Endothelial cell of umbilical vein (primary cell): ENCODE measurements around the gene DNASE1L1. TPM values are rescaled to one million over a fixed set of nuclear protein-coding genes. Genes with fewer than 3 reads are reported as not detected.

Source experiments
- BruUV-seq: library from RNA; stranded (reverse); fragments of 400-500 nt; replicated peaks from 2 replicates; lab custom pipeline; 2021; lab: Mats Ljungman, UMichigan
- CTCF ChIA-PET: fragments of 300-600, 350-600 bp; sonication (Branson Sonifier 250); formaldehyde crosslinking; loops from one replicate; lab custom pipeline; 2021; ENCODE audit warnings: antibody characterized with exemption, inconsistent platforms; lab: Charles Lee
- POLR2A ChIA-PET: fragments of 300-600, 350-600 bp; sonication (Branson Sonifier 250); formaldehyde crosslinking; loops from one replicate; lab custom pipeline; 2021; ENCODE audit warnings: antibody characterized with exemption, inconsistent platforms; lab: Charles Lee
- DNase-seq: peaks from one replicate; pipeline ENCODE4 v3.0.0-alpha.2; 2011; ENCODE audit warnings: low read depth, low spot score
- FAIRE-seq: peaks from 2 replicates; lab custom pipeline; 2011; peaks lifted over from hg19 to GRCh38; lab: Jason Lieb, UNC
- H2AFZ ChIP-seq: 2 replicates; pipeline ENCODE4 v1.6.0; 2012; ENCODE audit warnings: low read depth, low read length, control low read depth, inconsistent platforms
- H3K27ac ChIP-seq: 2 replicates; pipeline ENCODE4 v1.5.1; 2011; ENCODE audit warnings: low read depth, mild to moderate bottlenecking, control low read depth, low read length, moderate library complexity; ENCODE audit not compliant: insufficient read depth
- H3K27me3 ChIP-seq, 2 experiments: 2 replicates each; pipeline versions ENCODE4 v1.6.0 to v1.6.1; 2011; ENCODE audit warnings: low read length in 2 of 2, mixed read lengths in 1 of 2; ENCODE audit not compliant: control insufficient read depth in 2 of 2, insufficient read depth in 2 of 2
- H3K36me3 ChIP-seq, 2 experiments: 2 replicates in 1 of 2; 3 replicates in 1 of 2; pipeline ENCODE4 v1.5.1; 2011; ENCODE audit warnings: low read length in 2 of 2, mild to moderate bottlenecking in 1 of 2, moderate library complexity in 1 of 2; ENCODE audit not compliant: control insufficient read depth in 2 of 2, insufficient read depth in 2 of 2; ENCODE audit errors: extremely low read depth in 1 of 2
- H3K4me1 ChIP-seq: 3 replicates; pipeline ENCODE4 v1.5.1; 2011; ENCODE audit warnings: mild to moderate bottlenecking, low read length; ENCODE audit not compliant: control insufficient read depth, insufficient read depth; ENCODE audit errors: extremely low read depth
- H3K4me2 ChIP-seq: 2 replicates; pipeline ENCODE4 v1.6.1; 2011; ENCODE audit warnings: low read length, control low read depth, mixed read lengths; ENCODE audit not compliant: insufficient read depth
- H3K4me3 ChIP-seq, 3 experiments: fragments of 200-600 bp in 1 of 3; sonication (generic), shearing (Covaris generic) in 1 of 3; replicated peaks in 1 of 3; 2 replicates each; pipeline ENCODE4 v1.5.1; 2011 to 2016; ENCODE audit warnings: control low read depth in 3 of 3, low read length in 3 of 3, mild to moderate bottlenecking in 2 of 3, inconsistent platforms in 1 of 3, low read depth in 1 of 3, moderate library complexity in 1 of 3; ENCODE audit not compliant: insufficient read depth in 1 of 3
- H3K79me2 ChIP-seq: 2 replicates; pipeline ENCODE4 v1.6.0; 2012; ENCODE audit warnings: low read length, inconsistent platforms; ENCODE audit not compliant: control insufficient read depth, insufficient read depth
- H3K9ac ChIP-seq: replicated peaks from 2 replicates; pipeline ENCODE3; 2011; ENCODE audit warnings: low read length, control low read depth; ENCODE audit not compliant: insufficient read depth; ENCODE audit errors: extremely low read depth
- H3K9me1 ChIP-seq: replicated peaks from 3 replicates; pipeline ENCODE4 v1.6.0; 2011; ENCODE audit warnings: mild to moderate bottlenecking, low read length; ENCODE audit not compliant: control insufficient read depth, insufficient read depth; ENCODE audit errors: extremely low read depth
- H3K9me3 ChIP-seq: replicated peaks from 2 replicates; pipeline ENCODE4 v1.5.1; 2012; ENCODE audit warnings: low read length, inconsistent platforms; ENCODE audit not compliant: control insufficient read depth, insufficient read depth
- H4K20me1 ChIP-seq: replicated peaks from 2 replicates; pipeline ENCODE3; 2011; ENCODE audit warnings: mild to moderate bottlenecking, low read length; ENCODE audit not compliant: control insufficient read depth, insufficient read depth; ENCODE audit errors: extremely low read depth
- EZH2 ChIP-seq: IDR thresholded peaks from 2 replicates; pipeline ENCODE4 v1.6.1; 2012; ENCODE audit warnings: borderline replicate concordance, low read depth, mild to moderate bottlenecking, moderate library complexity, low read length, inconsistent platforms; ENCODE audit not compliant: severe bottlenecking
- FOS ChIP-seq: IDR thresholded peaks from 2 replicates; pipeline ENCODE4 v1.6.1; 2011; ENCODE audit warnings: mild to moderate bottlenecking, low read length, moderate library complexity, borderline replicate concordance; ENCODE audit not compliant: insufficient read depth
- GATA2 ChIP-seq: IDR thresholded peaks from 2 replicates; pipeline ENCODE4 v1.7.0; 2011; ENCODE audit warnings: low read depth, mild to moderate bottlenecking, moderate library complexity, mixed read lengths, low read length; ENCODE audit not compliant: insufficient read length, insufficient read depth
- JUN ChIP-seq: IDR thresholded peaks from 2 replicates; pipeline ENCODE4 v1.6.1; 2011; ENCODE audit warnings: borderline replicate concordance, low read depth; ENCODE audit not compliant: insufficient read length, insufficient read depth
- MYC ChIP-seq: IDR thresholded peaks from one replicate; pipeline ENCODE4 v1.6.1; 2011; ENCODE audit warnings: mild to moderate bottlenecking, low read depth, low read length
- POLR2A ChIP-seq: IDR thresholded peaks from 2 replicates; pipeline ENCODE4 v1.6.1; 2012; ENCODE audit warnings: low read depth, mild to moderate bottlenecking, control low read depth, low read length
- POLR2AphosphoS5 ChIP-seq: IDR thresholded peaks from 2 replicates; pipeline ENCODE4 v1.6.1; 2012; ENCODE audit warnings: low read depth, mild to moderate bottlenecking, control low read depth, low read length, moderate library complexity; ENCODE audit not compliant: insufficient read depth
- dilution Hi-C: fragments of 300-500 bp; cut with MboI; formaldehyde crosslinking; loops from one replicate; pipeline ENCODE4 v1.15.0; 2019; ENCODE audit warnings: low sequenced_read_pairs; ENCODE audit not compliant: extremely low pct_ligation_motif_present
- intact Hi-C: fragments of 100-400 bp; cut with micrococcal nuclease; formaldehyde crosslinking; loops from one replicate; pipeline ENCODE4 v1.10.0; 2022
- polyA plus RNA-seq, 4 experiments: library from polyadenylated mRNA; depleted of rRNA in 3 of 4; stranded (reverse) in 3 of 4; unstranded in 1 of 4; fragments of >200 nt; gene quantifications; 2 replicates each; pipeline versions ENCODE4 v1.2.1 to v1.2.3, GENCODE V29; 2011 to 2012; ENCODE audit warnings: missing spikeins in 1 of 4
- total RNA-seq: library from RNA; stranded (reverse); gene quantifications from 2 replicates; pipeline ENCODE4 v1.2.3, GENCODE V29; 2021
- TF ChIP-seq, protein P1 (sequence below), 2 donors: IDR thresholded peaks; 1 replicate in 1 of 2; 2 replicates in 1 of 2; pipeline ENCODE4 v1.5.1; 2011; ENCODE audit warnings: low read length in 2 of 2, mild to moderate bottlenecking in 2 of 2, moderate library complexity in 2 of 2, control low read depth in 1 of 2, inconsistent platforms in 1 of 2, low read depth in 1 of 2; ENCODE audit not compliant: insufficient read depth in 1 of 2; ENCODE audit errors: extremely low read depth in 1 of 2
- TF ChIP-seq, protein P2 (sequence below): IDR thresholded peaks from 2 replicates; pipeline ENCODE4 v1.6.1; 2011; ENCODE audit not compliant: insufficient read depth, insufficient read length

DNASE1L1 gene
- total and polyA plus RNA-seq, 2 donors (not counting 3 experiments of a cell fraction or from before 2014, with no cell fraction given): 61.5 to 84.9 TPM

GRCh38 chrX:154439841-154440240 is 30.8 kb upstream of the DNASE1L1 start:
- TF ChIP-seq MYC (no peak), EZH2 (no peak), GATA2 (no peak), POLR2A (no peak), JUN (no peak), POLR2AphosphoS5 (no peak), FOS (no peak)
- TF ChIP-seq, protein P1, sequence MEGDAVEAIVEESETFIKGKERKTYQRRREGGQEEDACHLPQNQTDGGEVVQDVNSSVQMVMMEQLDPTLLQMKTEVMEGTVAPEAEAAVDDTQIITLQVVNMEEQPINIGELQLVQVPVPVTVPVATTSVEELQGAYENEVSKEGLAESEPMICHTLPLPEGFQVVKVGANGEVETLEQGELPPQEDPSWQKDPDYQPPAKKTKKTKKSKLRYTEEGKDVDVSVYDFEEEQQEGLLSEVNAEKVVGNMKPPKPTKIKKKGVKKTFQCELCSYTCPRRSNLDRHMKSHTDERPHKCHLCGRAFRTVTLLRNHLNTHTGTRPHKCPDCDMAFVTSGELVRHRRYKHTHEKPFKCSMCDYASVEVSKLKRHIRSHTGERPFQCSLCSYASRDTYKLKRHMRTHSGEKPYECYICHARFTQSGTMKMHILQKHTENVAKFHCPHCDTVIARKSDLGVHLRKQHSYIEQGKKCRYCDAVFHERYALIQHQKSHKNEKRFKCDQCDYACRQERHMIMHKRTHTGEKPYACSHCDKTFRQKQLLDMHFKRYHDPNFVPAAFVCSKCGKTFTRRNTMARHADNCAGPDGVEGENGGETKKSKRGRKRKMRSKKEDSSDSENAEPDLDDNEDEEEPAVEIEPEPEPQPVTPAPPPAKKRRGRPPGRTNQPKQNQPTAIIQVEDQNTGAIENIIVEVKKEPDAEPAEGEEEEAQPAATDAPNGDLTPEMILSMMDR (IDR thresholded peaks at IDR 0.05; ENCODE audit: extremely low read depth in 1 of 2, insufficient read depth in 1 of 2, low read depth in 1 of 2, low read length in 2 of 2): no peak
- TF ChIP-seq, protein P2, sequence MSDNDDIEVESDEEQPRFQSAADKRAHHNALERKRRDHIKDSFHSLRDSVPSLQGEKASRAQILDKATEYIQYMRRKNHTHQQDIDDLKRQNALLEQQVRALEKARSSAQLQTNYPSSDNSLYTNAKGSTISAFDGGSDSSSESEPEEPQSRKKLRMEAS: no peak
- H4K20me1 ChIP-seq: no peaks in the 10 kb centered on the region
- no peak for FAIRE-seq

More at GRCh38 chrX:154439841-154440240, 30.8 kb upstream of the DNASE1L1 start:
- peaks cover 46% of the 10 kb centered on the region for H3K79me2 ChIP-seq
- peaks cover 4 to 26% of the 10 kb centered on the region in 2 experiments for H3K36me3 ChIP-seq
- H3K4me2 ChIP-seq: no peak overlapping the region
- no TSS peak for BruUV-seq
- H3K9me1 ChIP-seq: no peaks in the 10 kb centered on the region
- no peaks in the 10 kb centered on the region for H3K27me3 ChIP-seq
- ChIA-PET POLR2A (no interaction called here), CTCF (no interaction called here)
- H3K9me3 ChIP-seq: no peaks in the 10 kb centered on the region
- no peak overlapping the region for H3K27ac ChIP-seq
- H3K9ac ChIP-seq: no peak overlapping the region
- H2AFZ ChIP-seq: no peak overlapping the region
- dilution Hi-C loops: no loop called here
- H3K4me3 ChIP-seq: no peak overlapping the region
- intact Hi-C loops: loop anchor here (5.0 kb wide), 2 partner anchors 33 to 37 kb away; partner anchors contain the start of genes DNASE1L1 and LAGE3
- DNase-seq: no peak
- H3K4me1 ChIP-seq: peaks cover 7% of the 10 kb centered on the region
